ENCODE measurements around the gene TTC39A.

DNA sequence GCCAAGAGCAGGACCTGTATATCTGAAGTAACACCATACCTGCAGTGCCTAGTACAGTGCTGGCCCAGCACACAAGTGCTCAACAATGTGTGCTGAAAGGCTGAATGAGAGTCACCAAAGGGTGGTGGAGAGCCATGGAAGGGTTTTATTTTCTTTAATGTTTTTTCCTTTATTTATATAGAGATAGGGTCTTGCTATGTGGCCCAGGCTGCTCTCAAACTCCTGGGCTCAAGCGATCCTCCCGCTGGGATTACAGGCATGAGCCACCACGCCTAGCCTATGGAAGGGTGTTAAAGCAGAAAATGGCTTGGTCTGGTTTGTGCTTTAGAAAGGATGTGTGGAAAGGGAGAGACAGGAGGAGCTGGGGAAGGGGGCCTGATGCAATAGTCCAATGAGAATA, 13.3 kb upstream of the TTC39A start:
- TF ChIP-seq, protein P1, sequence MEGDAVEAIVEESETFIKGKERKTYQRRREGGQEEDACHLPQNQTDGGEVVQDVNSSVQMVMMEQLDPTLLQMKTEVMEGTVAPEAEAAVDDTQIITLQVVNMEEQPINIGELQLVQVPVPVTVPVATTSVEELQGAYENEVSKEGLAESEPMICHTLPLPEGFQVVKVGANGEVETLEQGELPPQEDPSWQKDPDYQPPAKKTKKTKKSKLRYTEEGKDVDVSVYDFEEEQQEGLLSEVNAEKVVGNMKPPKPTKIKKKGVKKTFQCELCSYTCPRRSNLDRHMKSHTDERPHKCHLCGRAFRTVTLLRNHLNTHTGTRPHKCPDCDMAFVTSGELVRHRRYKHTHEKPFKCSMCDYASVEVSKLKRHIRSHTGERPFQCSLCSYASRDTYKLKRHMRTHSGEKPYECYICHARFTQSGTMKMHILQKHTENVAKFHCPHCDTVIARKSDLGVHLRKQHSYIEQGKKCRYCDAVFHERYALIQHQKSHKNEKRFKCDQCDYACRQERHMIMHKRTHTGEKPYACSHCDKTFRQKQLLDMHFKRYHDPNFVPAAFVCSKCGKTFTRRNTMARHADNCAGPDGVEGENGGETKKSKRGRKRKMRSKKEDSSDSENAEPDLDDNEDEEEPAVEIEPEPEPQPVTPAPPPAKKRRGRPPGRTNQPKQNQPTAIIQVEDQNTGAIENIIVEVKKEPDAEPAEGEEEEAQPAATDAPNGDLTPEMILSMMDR (IDR thresholded peaks at IDR 0.05) = no peak
- TF ChIP-seq TCF7L2 (IDR thresholded peaks at IDR 0.05; ENCODE audit: low read depth, low read length) = no peak
- TF ChIP-seq POLR2AphosphoS5 (IDR thresholded peaks at IDR 0.05; ENCODE audit: low read depth, low read length) = no peak

All from Panc1 (cell line).